AG04450 (cell line): ENCODE data around the gene SNX33. TPM values are rescaled to one million over a fixed set of nuclear protein-coding genes. Genes with fewer than 3 reads are reported as not detected.
"Not testable (repeated sequence)": the region's sequence is repeated elsewhere in the genome, so short reads cannot be mapped to it uniquely, and the experiment has no call there.

ENCODE experiments used
- CTCF ChIA-PET: fragments of 300-600, 350-600 bp; formaldehyde crosslinking; extraction: SDS; loops from one replicate; lab custom pipeline; 2022; ENCODE audit warnings: antibody characterized with exemption, inconsistent platforms; lab: Charles Lee
- POLR2A ChIA-PET: fragments of 350-600 bp; formaldehyde crosslinking; extraction: SDS; loops from one replicate; lab custom pipeline; 2021; ENCODE audit warnings: antibody characterized with exemption, inconsistent platforms; lab: Yijun Ruan, JAX
- DNase-seq: peaks from one replicate; pipeline ENCODE4 v3.0.0-alpha.2; 2011; ENCODE audit warnings: low read depth, low spot score
- H3K27ac ChIP-seq: one replicate; pipeline ENCODE4 v1.5.1; 2012; ENCODE audit warnings: low read depth, low read length, control low read depth
- H3K27me3 ChIP-seq: one replicate; pipeline ENCODE4 v1.6.0; 2012; ENCODE audit warnings: low read length; ENCODE audit not compliant: control insufficient read depth, insufficient read depth
- H3K4me3 ChIP-seq: 2 replicates; pipeline ENCODE4 v1.5.1; 2011; ENCODE audit warnings: mild to moderate bottlenecking, low read depth, low read length, control low read depth
- H3K9me3 ChIP-seq: 2 replicates; pipeline ENCODE4 v1.5.1; 2012; ENCODE audit warnings: low read length; ENCODE audit not compliant: control insufficient read depth, insufficient read depth
- CTCF ChIP-seq: IDR thresholded peaks from 2 replicates; pipeline ENCODE4 v1.5.1; 2011; ENCODE audit warnings: low read depth, low read length, control low read depth, inconsistent platforms
- polyA plus RNA-seq: library from polyadenylated mRNA; depleted of rRNA; stranded (reverse); fragments of >200 nt; gene quantifications from 2 replicates; pipeline ENCODE4 v1.2.3, GENCODE V29; 2011

The SNX33 gene
- polyA plus RNA-seq, 1 experiment, result 14.2 TPM

DNA sequence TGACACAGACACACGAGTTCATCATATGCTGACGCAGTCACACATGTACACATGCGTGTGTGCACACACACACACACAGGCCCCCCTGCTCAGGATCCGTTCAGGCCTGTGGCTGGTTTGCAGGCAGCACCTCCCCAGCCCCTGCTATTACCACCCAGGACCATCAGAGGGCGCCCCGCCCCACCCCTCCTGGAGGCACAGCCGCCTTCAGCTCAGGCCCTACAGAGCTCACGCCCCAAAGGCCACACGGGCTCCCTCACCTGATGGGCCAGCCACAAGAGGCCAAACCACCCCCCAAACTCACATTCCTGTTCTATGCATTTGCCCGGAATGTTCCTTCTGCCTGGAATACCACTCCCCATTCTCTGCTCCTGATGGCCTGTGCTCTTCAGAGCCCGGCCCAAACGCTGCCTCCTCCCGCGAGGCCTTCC, 38.5 kb downstream of the SNX33 start:
- ChIA-PET CTCF (interaction anchor here (0.6 to 3.0 kb wide), 16 partner anchors 8 to 319 kb away, joined by 3 to 41 read pairs (median 3); partner anchors contain the start of gene SIN3A), POLR2A (interaction anchor here (1.0 kb wide), 1 partner anchor 45 kb away, joined by 6 read pairs; no protein-coding TSS in a partner anchor)
- peak; percentile 67 for TF ChIP-seq CTCF
- not testable (repeated sequence) for H3K27ac ChIP-seq, H3K9me3 ChIP-seq, DNase-seq, H3K27me3 ChIP-seq, H3K4me3 ChIP-seq

GRCh38 chr15:75687486-75688277, 40.0 kb downstream of the SNX33 start:
- CTCF ChIA-PET, result interaction anchor here (1.5 kb wide), 1 partner anchor 70 kb away, joined by 7 read pairs; no protein-coding TSS in a partner anchor
- no peaks in the 10 kb centered on the region for H3K27me3 ChIP-seq
- no peak for DNase-seq

DNA sequence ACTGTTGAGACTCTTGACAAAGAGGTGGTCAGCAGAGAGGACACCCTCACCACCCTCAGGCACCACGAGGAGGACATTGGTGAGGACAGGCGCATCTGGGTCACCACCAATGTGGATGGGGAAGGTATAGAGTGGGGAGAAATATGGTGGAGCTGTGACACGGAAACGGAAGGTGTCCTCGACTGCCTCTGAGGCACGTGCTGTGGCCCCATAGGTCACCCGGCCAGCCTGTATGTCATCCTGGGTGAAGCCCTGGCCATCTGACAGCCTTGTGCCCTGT, 40.5 kb downstream of the SNX33 start:
- H3K9me3 ChIP-seq, result no peaks in the 10 kb centered on the region; the same call in 1 of the 2 replicates
- no peak overlapping the region for H3K27ac ChIP-seq
- ChIA-PET CTCF (no interaction called here), POLR2A (no interaction called here)
- no peak for DNase-seq
- no peaks in the 10 kb centered on the region for H3K27me3 ChIP-seq
- no peak for TF ChIP-seq CTCF
- H3K4me3 ChIP-seq, result no peak overlapping the region

More at GRCh38 chr15:75687486-75688277, 40.0 kb downstream of the SNX33 start:
- H3K27ac ChIP-seq, result no peak overlapping the region
- POLR2A ChIA-PET, result no interaction called here
- no peak for TF ChIP-seq CTCF
- no peaks in the 10 kb centered on the region; the same call in 1 of the 2 replicates for H3K9me3 ChIP-seq
- no peak overlapping the region for H3K4me3 ChIP-seq

DNA sequence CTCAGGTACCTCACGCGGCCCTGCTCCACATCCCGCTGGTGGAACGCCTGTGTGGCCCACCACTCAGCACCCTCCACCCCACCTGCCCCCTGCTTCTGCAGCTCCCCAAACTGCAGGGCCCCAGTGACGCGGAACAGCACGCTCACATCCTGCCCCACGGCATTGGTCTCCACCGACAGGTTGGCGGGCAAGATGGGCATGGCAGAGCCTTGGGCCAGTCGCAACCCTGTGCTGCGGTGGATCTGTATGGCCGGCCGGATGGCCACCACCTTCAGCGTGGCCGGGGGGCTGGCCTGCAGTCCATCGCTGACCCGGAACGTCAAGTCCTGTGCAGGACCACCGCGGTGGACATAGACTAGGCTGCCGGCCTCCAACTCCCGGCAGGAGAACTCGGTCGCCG, 41.1 kb downstream of the SNX33 start:
- no peak overlapping the region for H3K27ac ChIP-seq
- no peak for TF ChIP-seq CTCF
- H3K9me3 ChIP-seq, result no peaks in the 10 kb centered on the region; the same call in 1 of the 2 replicates
- ChIA-PET CTCF (no interaction called here), POLR2A (no interaction called here)
- H3K4me3 ChIP-seq, result no peak overlapping the region
- H3K27me3 ChIP-seq, result no peaks in the 10 kb centered on the region
- no peak for DNase-seq

- H3K27ac ChIP-seq, H3K4me3 ChIP-seq, CTCF ChIA-PET, DNase-seq, POLR2A ChIA-PET, H3K9me3 ChIP-seq, H3K27me3 ChIP-seq: not testable (repeated sequence)
These were observed 41.7 kb downstream of the SNX33 start for GRCh38 chr15:75689429-75689828.

GRCh38 chr15:75692311-75692710, 44.6 kb downstream of the SNX33 start:
- H3K27me3 ChIP-seq, POLR2A ChIA-PET, H3K9me3 ChIP-seq, H3K27ac ChIP-seq, DNase-seq, H3K4me3 ChIP-seq, CTCF ChIA-PET: not testable (repeated sequence)

DNA sequence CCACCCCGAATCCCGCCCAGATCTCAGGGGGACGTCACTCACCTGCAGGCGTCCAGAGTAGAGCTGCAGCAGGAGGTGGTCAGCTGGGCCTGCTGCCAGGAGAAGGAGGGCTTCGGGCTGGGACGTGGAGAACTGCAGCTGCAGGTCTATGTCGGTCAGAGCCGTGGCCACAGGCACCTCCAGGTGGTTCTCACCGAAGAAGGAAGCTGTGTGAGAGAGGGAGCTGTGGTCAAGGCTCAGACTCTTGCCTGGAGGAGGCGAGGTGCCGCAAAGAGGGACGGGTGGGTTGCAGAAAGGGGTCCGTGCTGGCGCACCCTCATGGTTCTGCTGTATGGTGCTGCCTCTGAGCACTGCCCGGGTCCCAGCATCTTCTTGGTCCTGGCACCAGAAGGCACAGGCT, 45.3 kb downstream of the SNX33 start:
- peak overlapping the region; percentile 97 for H3K27ac ChIP-seq
- DNase-seq, H3K27me3 ChIP-seq, H3K4me3 ChIP-seq, H3K9me3 ChIP-seq: not testable (repeated sequence)
- ChIA-PET CTCF (interaction anchor here (1.1 kb wide), 1 partner anchor 9 kb away, joined by 3 read pairs; no protein-coding TSS in a partner anchor), POLR2A (interaction anchor here (0.6 to 1.8 kb wide), 2 partner anchors 26 to 46 kb away, joined by 3 to 4 read pairs; no protein-coding TSS in a partner anchor)
